Endothelial cell of umbilical vein (primary cell): ENCODE results near the gene PIK3R2. TPM values are rescaled to one million over a fixed set of nuclear protein-coding genes. Genes with fewer than 3 reads are reported as not detected.
A peak's percentile ranks its signal among the peaks of the same experiment; 100 is the strongest.
"Not testable (repeated sequence)": the region's sequence is repeated elsewhere in the genome, so short reads cannot be mapped to it uniquely, and the experiment has no call there.

ENCODE experiments used
- BruUV-seq: library from RNA; stranded (reverse); fragments of 400-500 nt; replicated peaks from 2 replicates; lab custom pipeline; 2021; lab: Mats Ljungman, UMichigan
- CTCF ChIA-PET: fragments of 300-600, 350-600 bp; sonication (Branson Sonifier 250); formaldehyde crosslinking; loops from one replicate; lab custom pipeline; 2021; ENCODE audit warnings: antibody characterized with exemption, inconsistent platforms; lab: Charles Lee
- POLR2A ChIA-PET: fragments of 300-600, 350-600 bp; sonication (Branson Sonifier 250); formaldehyde crosslinking; loops from one replicate; lab custom pipeline; 2021; ENCODE audit warnings: antibody characterized with exemption, inconsistent platforms; lab: Charles Lee
- DNase-seq: peaks from one replicate; pipeline ENCODE4 v3.0.0-alpha.2; 2011; ENCODE audit warnings: low read depth, low spot score
- FAIRE-seq: peaks from 2 replicates; lab custom pipeline; 2011; peaks lifted over from hg19 to GRCh38; lab: Jason Lieb, UNC
- H2AFZ ChIP-seq: 2 replicates; pipeline ENCODE4 v1.6.0; 2012; ENCODE audit warnings: low read depth, low read length, control low read depth, inconsistent platforms
- H3K27ac ChIP-seq: 2 replicates; pipeline ENCODE4 v1.5.1; 2011; ENCODE audit warnings: low read depth, mild to moderate bottlenecking, control low read depth, low read length, moderate library complexity; ENCODE audit not compliant: insufficient read depth
- H3K27me3 ChIP-seq, 2 experiments: 2 replicates each; pipeline versions ENCODE4 v1.6.0 to v1.6.1; 2011; ENCODE audit warnings: low read length in 2 of 2, mixed read lengths in 1 of 2; ENCODE audit not compliant: control insufficient read depth in 2 of 2, insufficient read depth in 2 of 2
- H3K36me3 ChIP-seq, 2 experiments: 2 replicates in 1 of 2; 3 replicates in 1 of 2; pipeline ENCODE4 v1.5.1; 2011; ENCODE audit warnings: low read length in 2 of 2, mild to moderate bottlenecking in 1 of 2, moderate library complexity in 1 of 2; ENCODE audit not compliant: control insufficient read depth in 2 of 2, insufficient read depth in 2 of 2; ENCODE audit errors: extremely low read depth in 1 of 2
- H3K4me1 ChIP-seq: 3 replicates; pipeline ENCODE4 v1.5.1; 2011; ENCODE audit warnings: mild to moderate bottlenecking, low read length; ENCODE audit not compliant: control insufficient read depth, insufficient read depth; ENCODE audit errors: extremely low read depth
- H3K4me2 ChIP-seq: 2 replicates; pipeline ENCODE4 v1.6.1; 2011; ENCODE audit warnings: low read length, control low read depth, mixed read lengths; ENCODE audit not compliant: insufficient read depth
- H3K4me3 ChIP-seq, 3 experiments: fragments of 200-600 bp in 1 of 3; sonication (generic), shearing (Covaris generic) in 1 of 3; replicated peaks in 1 of 3; 2 replicates each; pipeline ENCODE4 v1.5.1; 2011 to 2016; ENCODE audit warnings: control low read depth in 3 of 3, low read length in 3 of 3, mild to moderate bottlenecking in 2 of 3, inconsistent platforms in 1 of 3, low read depth in 1 of 3, moderate library complexity in 1 of 3; ENCODE audit not compliant: insufficient read depth in 1 of 3
- H3K79me2 ChIP-seq: 2 replicates; pipeline ENCODE4 v1.6.0; 2012; ENCODE audit warnings: low read length, inconsistent platforms; ENCODE audit not compliant: control insufficient read depth, insufficient read depth
- H3K9ac ChIP-seq: replicated peaks from 2 replicates; pipeline ENCODE3; 2011; ENCODE audit warnings: low read length, control low read depth; ENCODE audit not compliant: insufficient read depth; ENCODE audit errors: extremely low read depth
- H3K9me1 ChIP-seq: replicated peaks from 3 replicates; pipeline ENCODE4 v1.6.0; 2011; ENCODE audit warnings: mild to moderate bottlenecking, low read length; ENCODE audit not compliant: control insufficient read depth, insufficient read depth; ENCODE audit errors: extremely low read depth
- H3K9me3 ChIP-seq: replicated peaks from 2 replicates; pipeline ENCODE4 v1.5.1; 2012; ENCODE audit warnings: low read length, inconsistent platforms; ENCODE audit not compliant: control insufficient read depth, insufficient read depth
- H4K20me1 ChIP-seq: replicated peaks from 2 replicates; pipeline ENCODE3; 2011; ENCODE audit warnings: mild to moderate bottlenecking, low read length; ENCODE audit not compliant: control insufficient read depth, insufficient read depth; ENCODE audit errors: extremely low read depth
- FOS ChIP-seq: IDR thresholded peaks from 2 replicates; pipeline ENCODE4 v1.6.1; 2011; ENCODE audit warnings: mild to moderate bottlenecking, low read length, moderate library complexity, borderline replicate concordance; ENCODE audit not compliant: insufficient read depth
- MYC ChIP-seq: IDR thresholded peaks from one replicate; pipeline ENCODE4 v1.6.1; 2011; ENCODE audit warnings: mild to moderate bottlenecking, low read depth, low read length
- dilution Hi-C: fragments of 300-500 bp; cut with MboI; formaldehyde crosslinking; loops from one replicate; pipeline ENCODE4 v1.15.0; 2019; ENCODE audit warnings: low sequenced_read_pairs; ENCODE audit not compliant: extremely low pct_ligation_motif_present
- intact Hi-C: fragments of 100-400 bp; cut with micrococcal nuclease; formaldehyde crosslinking; loops from one replicate; pipeline ENCODE4 v1.10.0; 2022
- polyA plus RNA-seq, 4 experiments: library from polyadenylated mRNA; depleted of rRNA in 3 of 4; stranded (reverse) in 3 of 4; unstranded in 1 of 4; fragments of >200 nt; gene quantifications; 2 replicates each; pipeline versions ENCODE4 v1.2.1 to v1.2.3, GENCODE V29; 2011 to 2012; ENCODE audit warnings: missing spikeins in 1 of 4
- total RNA-seq: library from RNA; stranded (reverse); gene quantifications from 2 replicates; pipeline ENCODE4 v1.2.3, GENCODE V29; 2021
- TF ChIP-seq, protein P1 (sequence below), 2 donors: IDR thresholded peaks; 1 replicate in 1 of 2; 2 replicates in 1 of 2; pipeline ENCODE4 v1.5.1; 2011; ENCODE audit warnings: low read length in 2 of 2, mild to moderate bottlenecking in 2 of 2, moderate library complexity in 2 of 2, control low read depth in 1 of 2, inconsistent platforms in 1 of 2, low read depth in 1 of 2; ENCODE audit not compliant: insufficient read depth in 1 of 2; ENCODE audit errors: extremely low read depth in 1 of 2

Gene PIK3R2
- total and polyA plus RNA-seq, 2 donors (not counting 3 experiments of a cell fraction or from before 2014, with no cell fraction given) = 8.1 to 15.2 TPM

DNA sequence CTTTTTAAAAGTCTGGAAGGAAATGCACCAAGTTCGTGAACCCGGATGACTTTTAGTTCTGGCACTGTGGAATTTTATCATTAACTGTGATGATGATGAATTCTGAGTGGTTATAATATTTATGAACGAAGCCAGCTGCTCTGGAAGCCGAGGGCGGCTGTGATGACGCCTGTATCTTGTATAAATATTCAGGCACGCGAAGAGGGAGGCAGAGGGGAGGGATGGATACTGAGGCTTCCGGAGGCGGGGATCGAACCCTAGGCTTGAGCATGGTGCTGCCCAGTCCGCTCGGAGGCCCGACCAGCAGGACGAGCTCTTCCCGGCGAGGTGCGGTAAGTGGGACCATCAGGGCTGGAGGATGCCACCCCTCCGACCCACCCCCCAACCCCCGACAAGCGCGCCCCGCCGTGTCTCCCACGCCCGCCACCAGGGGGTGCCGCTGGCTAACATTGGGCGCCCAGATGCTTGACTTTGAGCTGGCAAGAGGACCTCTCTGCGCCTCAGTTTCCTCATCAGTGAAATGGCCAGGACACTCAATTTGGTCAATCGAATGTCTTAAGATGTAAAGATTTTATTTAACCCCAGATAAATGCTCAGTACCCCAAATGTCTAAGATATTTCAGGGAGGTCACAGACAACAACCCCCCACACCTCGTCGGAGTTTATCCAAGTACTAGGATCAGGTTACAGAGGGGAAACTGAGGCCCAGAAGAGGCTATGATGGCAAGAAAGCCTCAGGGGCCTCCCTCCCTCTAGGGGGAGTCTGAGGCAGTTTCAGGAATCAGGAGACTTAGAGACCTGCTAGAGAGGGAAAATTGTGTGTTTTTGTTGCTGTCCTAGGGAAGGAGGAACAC lies 55.4 kb downstream of the PIK3R2 start:
- Histone ChIP-seq H3K27ac (no peak overlapping the region), H3K9ac (no peak overlapping the region), H3K4me3 (no peak overlapping the region), H3K9me3 (no peaks in the 10 kb centered on the region), H3K4me1 (peaks cover 7% of the 10 kb centered on the region), H3K9me1 (no peaks in the 10 kb centered on the region), H4K20me1 (no peaks in the 10 kb centered on the region), H3K4me2 (no peak overlapping the region), H3K36me3 (no peaks in the 10 kb centered on the region), H3K27me3 (no peaks in the 10 kb centered on the region), H3K79me2 (no peaks in the 10 kb centered on the region), H2AFZ (no peak overlapping the region)
- TF ChIP-seq, protein P1, sequence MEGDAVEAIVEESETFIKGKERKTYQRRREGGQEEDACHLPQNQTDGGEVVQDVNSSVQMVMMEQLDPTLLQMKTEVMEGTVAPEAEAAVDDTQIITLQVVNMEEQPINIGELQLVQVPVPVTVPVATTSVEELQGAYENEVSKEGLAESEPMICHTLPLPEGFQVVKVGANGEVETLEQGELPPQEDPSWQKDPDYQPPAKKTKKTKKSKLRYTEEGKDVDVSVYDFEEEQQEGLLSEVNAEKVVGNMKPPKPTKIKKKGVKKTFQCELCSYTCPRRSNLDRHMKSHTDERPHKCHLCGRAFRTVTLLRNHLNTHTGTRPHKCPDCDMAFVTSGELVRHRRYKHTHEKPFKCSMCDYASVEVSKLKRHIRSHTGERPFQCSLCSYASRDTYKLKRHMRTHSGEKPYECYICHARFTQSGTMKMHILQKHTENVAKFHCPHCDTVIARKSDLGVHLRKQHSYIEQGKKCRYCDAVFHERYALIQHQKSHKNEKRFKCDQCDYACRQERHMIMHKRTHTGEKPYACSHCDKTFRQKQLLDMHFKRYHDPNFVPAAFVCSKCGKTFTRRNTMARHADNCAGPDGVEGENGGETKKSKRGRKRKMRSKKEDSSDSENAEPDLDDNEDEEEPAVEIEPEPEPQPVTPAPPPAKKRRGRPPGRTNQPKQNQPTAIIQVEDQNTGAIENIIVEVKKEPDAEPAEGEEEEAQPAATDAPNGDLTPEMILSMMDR (IDR thresholded peaks at IDR 0.05; ENCODE audit: extremely low read depth in 1 of 2, insufficient read depth in 1 of 2, low read depth in 1 of 2, low read length in 2 of 2) = peak; percentile 28 to 74
- TF ChIP-seq FOS (no peak), MYC (no peak)
- BruUV-seq = no TSS peak
- FAIRE-seq (no peak), DNase-seq (peak; percentile 29)
- ChIA-PET POLR2A (interaction anchor here (1.3 kb wide), 1 partner anchor 73 kb away, joined by 3 read pairs; the partner anchor contains the start of gene JUND), CTCF (interaction anchor here (0.5 to 3.8 kb wide), 42 partner anchors 8 to 206 kb away, joined by 3 to 296 read pairs (median 5); partner anchors contain the start of genes GDF15, IQCN, JUND and LSM4)
- intact Hi-C loops (loop anchor here (1.0 kb wide), 2 partner anchors 43 to 120 kb away; no protein-coding TSS in a partner anchor), dilution Hi-C loops (no loop called here)

DNA sequence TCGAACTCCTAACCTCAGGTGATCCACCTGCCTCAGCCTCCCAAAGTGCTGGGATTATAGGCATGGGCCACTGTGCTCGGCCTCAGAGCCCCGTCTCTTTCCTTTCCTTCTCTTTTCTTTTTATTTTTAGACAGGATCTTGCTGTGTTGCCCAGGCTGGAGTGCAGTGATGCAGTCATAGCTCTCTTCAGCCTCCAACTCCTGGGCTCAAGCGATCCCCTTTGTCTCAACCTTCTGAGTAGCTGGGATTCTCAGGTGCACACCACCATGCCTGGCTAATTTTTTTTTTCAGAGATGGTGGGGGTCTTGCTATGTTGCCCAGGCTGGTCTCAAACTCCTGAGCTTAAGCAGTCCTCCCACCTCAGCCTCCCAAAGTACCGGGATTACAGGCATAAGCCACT lies 56.9 kb downstream of the PIK3R2 start:
- POLR2A ChIA-PET, H3K4me1 ChIP-seq, H3K4me3 ChIP-seq, BruUV-seq, H3K9me1 ChIP-seq, intact Hi-C loops, DNase-seq, H3K27me3 ChIP-seq, H3K27ac ChIP-seq, H3K79me2 ChIP-seq, H2AFZ ChIP-seq, H3K9ac ChIP-seq, FAIRE-seq, H4K20me1 ChIP-seq, H3K4me2 ChIP-seq, dilution Hi-C loops, H3K36me3 ChIP-seq, H3K9me3 ChIP-seq: not testable (repeated sequence)
- CTCF ChIA-PET = interaction anchor here (1.0 to 3.8 kb wide), 8 partner anchors 13 to 130 kb away, joined by 3 to 296 read pairs (median 6); partner anchors contain the start of gene PGPEP1
